Natural killer cell (primary cell): ENCODE results near the gene SSNA1. TPM values are rescaled to one million over a fixed set of nuclear protein-coding genes. Genes with fewer than 3 reads are reported as not detected.

Experiments
- ATAC-seq, 3 donors: fragments of 150-1000 bp in 2 of 3; fragments of 200-7000 bp in 1 of 3; cut with Tn5 transposase; 1 replicate in 1 of 3; 2 replicates in 2 of 3; pipeline ENCODE4 v1.10.0; 2021; ENCODE audit warnings: mild to moderate bottlenecking in 2 of 3, moderate library complexity in 2 of 3
- DNase-seq, 2 donors: peaks; one replicate each; pipeline versions ENCODE4 v3.0.0 to v3.0.0-alpha.2; 2013 to 2021; ENCODE audit warnings: mixed read lengths in 1 of 2
- H3K27ac ChIP-seq: one replicate; pipeline ENCODE4 v1.5.1; 2013; ENCODE audit warnings: mild to moderate bottlenecking, low read length
- H3K27me3 ChIP-seq: one replicate; pipeline ENCODE4 v1.6.1; 2013; ENCODE audit warnings: low read length; ENCODE audit not compliant: control insufficient read depth, insufficient read depth
- H3K36me3 ChIP-seq: one replicate; pipeline ENCODE4 v1.6.1; 2013; ENCODE audit warnings: low read length; ENCODE audit not compliant: control insufficient read depth, insufficient read depth
- H3K4me1 ChIP-seq: one replicate; pipeline ENCODE4 v1.6.1; 2013; ENCODE audit warnings: low read length; ENCODE audit not compliant: control insufficient read depth, insufficient read depth
- H3K4me3 ChIP-seq: one replicate; pipeline ENCODE4 v1.5.1; 2013; ENCODE audit warnings: low read length
- H3K9me3 ChIP-seq: one replicate; pipeline ENCODE4 v1.6.1; 2013; ENCODE audit warnings: low read length; ENCODE audit not compliant: control insufficient read depth, insufficient read depth
- H3K27ac Mint-ChIP-seq, 2 donors: one replicate each; pipeline ENCODE4 v1.8.0; 2022; ENCODE audit warnings: mild to moderate bottlenecking in 2 of 2, mixed read lengths in 2 of 2, moderate library complexity in 1 of 2
- H3K27me3 Mint-ChIP-seq, 2 donors: one replicate each; pipeline ENCODE4 v1.8.0; 2022; ENCODE audit warnings: low read depth in 2 of 2, mixed read lengths in 2 of 2
- H3K36me3 Mint-ChIP-seq: one replicate; pipeline ENCODE4 v1.8.0; 2022; ENCODE audit warnings: mixed read lengths
- H3K4me1 Mint-ChIP-seq, 2 donors: one replicate each; pipeline ENCODE4 v1.8.0; 2022; ENCODE audit warnings: mixed read lengths in 2 of 2
- H3K4me3 Mint-ChIP-seq: one replicate; pipeline ENCODE4 v1.8.0; 2022; ENCODE audit warnings: mild to moderate bottlenecking, moderate library complexity, mixed read lengths
- H3K9me3 Mint-ChIP-seq, 2 donors: one replicate each; pipeline ENCODE4 v1.8.0; 2022; ENCODE audit warnings: mixed read lengths in 2 of 2
- WGBS: methylation state at CpG from one replicate; pipeline ENCODE4 v1.1.7; 2013; ENCODE audit warnings: missing lambda C conversion rate; ENCODE audit not compliant: insufficient coverage; 5-methylcytosine and 5-hydroxymethylcytosine counted together
- intact Hi-C: fragments of 100-400 bp; cut with micrococcal nuclease; formaldehyde crosslinking; loops from one replicate; pipeline ENCODE4 v1.14.2; 2022
- total RNA-seq, 4 donors: library from RNA; stranded (reverse); fragments of 120-200 nt in 1 of 4; gene quantifications; one replicate each; pipeline versions ENCODE4 v1.2.3 to v1.2.4, GENCODE V29; 2013 to 2022
- TF ChIP-seq, protein P1 (sequence below): fragments of 200-600 bp; IDR thresholded peaks from one replicate; pipeline ENCODE4 v1.8.0; 2022; ENCODE audit warnings: antibody characterized with exemption

SSNA1 gene
- total RNA-seq, 3 donors from 2014 or later (not counting 1 experiment from before 2014, with no cell fraction given), result 45.1 to 53.5 (median 52.2) TPM

DNA sequence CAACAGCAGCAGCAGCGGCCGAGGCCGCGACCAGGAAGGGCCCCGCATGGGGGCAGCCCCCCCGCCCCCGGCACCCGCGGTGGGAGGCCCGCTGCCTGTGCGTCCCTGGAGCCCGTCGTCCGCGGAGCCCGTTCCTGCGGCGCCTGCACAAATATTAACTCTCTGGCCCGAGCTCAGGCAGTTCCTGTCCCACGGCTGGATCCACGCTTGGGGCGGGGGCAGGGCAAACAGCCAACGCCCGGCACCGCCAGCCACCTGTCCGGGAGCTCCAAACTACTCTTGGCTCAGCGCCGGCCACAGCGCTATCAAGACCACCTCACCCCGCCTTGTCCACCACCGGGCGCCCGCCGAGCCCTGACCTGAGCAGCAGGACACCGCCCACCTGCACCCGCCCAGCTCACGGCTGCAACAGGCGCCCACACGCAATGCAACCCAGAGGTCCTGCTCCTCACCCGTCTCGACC is 18.5 kb upstream of the SSNA1 start, which contains the start of gene LRRC26:
LRRC26 (minus strand) TSS at position 156 of the 463 bp plus-strand sequence; CDS start at position 48, 108 bp downstream.
- Histone ChIP-seq H3K27ac (no peak within 1 kb of the TSS), H3K4me3 (no peak within 1 kb of the TSS), H3K4me1 (peaks cover 4% of the 10 kb centered on the region), H3K9me3 (no peaks in the 10 kb centered on the region), H3K36me3 (no peaks in the 10 kb centered on the region), H3K27me3 (peaks cover 37% of the 10 kb centered on the region)
- no peaks in the 10 kb centered on the region for H3K9me3 Mint-ChIP-seq
- ATAC-seq, result no peak
- H3K4me3 Mint-ChIP-seq, result peak within 1 kb of the TSS; percentile 40
- no peaks in the 10 kb centered on the region for H3K36me3 Mint-ChIP-seq
- peaks cover under 1 to 24% of the 10 kb centered on the region in 2 donors for H3K27me3 Mint-ChIP-seq
- TF ChIP-seq, protein P1, sequence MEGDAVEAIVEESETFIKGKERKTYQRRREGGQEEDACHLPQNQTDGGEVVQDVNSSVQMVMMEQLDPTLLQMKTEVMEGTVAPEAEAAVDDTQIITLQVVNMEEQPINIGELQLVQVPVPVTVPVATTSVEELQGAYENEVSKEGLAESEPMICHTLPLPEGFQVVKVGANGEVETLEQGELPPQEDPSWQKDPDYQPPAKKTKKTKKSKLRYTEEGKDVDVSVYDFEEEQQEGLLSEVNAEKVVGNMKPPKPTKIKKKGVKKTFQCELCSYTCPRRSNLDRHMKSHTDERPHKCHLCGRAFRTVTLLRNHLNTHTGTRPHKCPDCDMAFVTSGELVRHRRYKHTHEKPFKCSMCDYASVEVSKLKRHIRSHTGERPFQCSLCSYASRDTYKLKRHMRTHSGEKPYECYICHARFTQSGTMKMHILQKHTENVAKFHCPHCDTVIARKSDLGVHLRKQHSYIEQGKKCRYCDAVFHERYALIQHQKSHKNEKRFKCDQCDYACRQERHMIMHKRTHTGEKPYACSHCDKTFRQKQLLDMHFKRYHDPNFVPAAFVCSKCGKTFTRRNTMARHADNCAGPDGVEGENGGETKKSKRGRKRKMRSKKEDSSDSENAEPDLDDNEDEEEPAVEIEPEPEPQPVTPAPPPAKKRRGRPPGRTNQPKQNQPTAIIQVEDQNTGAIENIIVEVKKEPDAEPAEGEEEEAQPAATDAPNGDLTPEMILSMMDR, result no peak
- 18% methylated on average over 41 of the region's 41 CpGs for whole genome bisulfite sequencing
- DNase-seq, result no peak
- intact Hi-C loops, result no loop called here
- no peaks in the 10 kb centered on the region for H3K4me1 Mint-ChIP-seq
- no peak within 1 kb of the TSS for H3K27ac Mint-ChIP-seq

DNA sequence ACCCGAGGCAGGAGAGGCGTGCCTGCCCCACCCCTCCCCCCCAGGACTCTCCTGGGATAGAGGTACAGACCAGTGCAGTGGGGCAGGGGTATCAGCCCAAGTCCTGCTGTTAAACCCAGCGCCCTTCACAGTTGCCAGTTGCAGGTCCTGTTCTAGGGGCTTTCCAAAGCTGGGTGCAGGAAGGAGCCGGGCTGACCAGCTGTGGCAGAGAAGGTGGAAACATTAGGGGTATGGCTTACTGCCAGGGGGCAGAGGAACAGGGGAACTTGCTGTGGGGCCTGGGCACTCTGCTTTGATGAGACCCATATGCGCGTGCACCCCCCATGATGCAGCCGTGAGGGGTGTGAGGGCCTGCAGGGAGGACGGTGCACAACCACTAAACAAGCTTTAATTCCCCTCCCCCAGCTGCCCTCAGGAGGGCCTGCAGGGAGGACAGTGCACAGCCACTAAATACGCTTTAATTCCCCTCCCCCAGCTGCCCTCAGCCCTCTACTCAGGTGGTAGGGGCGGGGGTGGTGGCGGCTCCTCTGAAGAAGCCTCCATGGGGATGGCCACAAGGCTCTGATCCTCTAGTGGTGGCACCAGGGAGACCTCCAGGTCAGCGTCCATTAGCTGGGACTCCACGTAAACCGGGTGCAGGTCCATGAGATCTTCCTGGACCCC is 17.9 kb upstream of the SSNA1 start:
- Histone ChIP-seq H3K4me1 (peaks cover 4% of the 10 kb centered on the region), H3K36me3 (no peaks in the 10 kb centered on the region), H3K9me3 (no peaks in the 10 kb centered on the region), H3K4me3 (no peak overlapping the region), H3K27ac (no peak overlapping the region), H3K27me3 (peaks cover 35% of the 10 kb centered on the region)
- Mint-ChIP-seq H3K36me3 (no peaks in the 10 kb centered on the region), H3K4me3 (no peak overlapping the region), H3K4me1 (no peaks in the 10 kb centered on the region), H3K9me3 (no peaks in the 10 kb centered on the region), H3K27ac (no peak overlapping the region), H3K27me3 (peaks cover 0 to 18% of the 10 kb centered on the region in 2 donors)
- TF ChIP-seq, protein P1, result no peak
- ATAC-seq (no peak), DNase-seq (no peak)
- 56% methylated on average over 13 of the region's 14 CpGs for WGBS
- intact Hi-C loops, result no loop called here

DNA sequence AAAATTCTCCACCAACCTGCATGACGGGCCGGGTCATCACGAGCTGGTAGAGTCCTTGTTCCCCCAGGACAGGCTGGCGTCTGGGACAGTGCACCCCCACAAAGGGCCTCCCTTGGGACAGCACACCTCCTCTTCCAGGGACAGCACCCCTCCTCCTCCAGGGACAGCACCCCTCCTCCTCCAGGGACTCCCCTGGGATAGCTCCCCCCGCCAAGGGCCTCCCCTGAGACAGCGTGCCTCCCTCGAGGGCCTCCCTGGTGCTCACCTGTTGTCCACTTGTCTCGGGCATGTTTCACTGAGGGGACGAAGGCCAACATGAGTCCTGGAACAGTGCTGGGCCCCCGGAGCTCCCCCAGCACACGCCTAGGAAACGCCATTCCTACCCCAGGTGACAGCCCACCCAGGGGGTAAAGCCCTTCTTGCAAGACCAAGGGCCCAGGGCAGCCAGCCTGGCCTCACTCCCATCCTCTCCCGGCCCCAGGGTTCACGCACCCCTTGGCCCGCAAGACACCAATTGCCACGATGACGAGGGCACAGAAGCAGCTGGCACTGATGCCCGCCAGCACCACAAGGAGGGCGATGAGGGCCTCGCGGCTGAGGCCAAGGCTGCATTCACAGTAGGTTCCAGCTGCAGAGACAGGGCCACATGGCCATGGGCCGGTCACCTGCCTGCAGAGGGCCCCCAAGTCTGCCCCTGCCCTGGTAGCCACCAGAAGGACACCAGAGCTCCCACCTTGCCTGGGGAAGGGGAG is 17.2 kb upstream of the SSNA1 start:
- Mint-ChIP-seq H3K27me3 (peaks cover 0 to 14% of the 10 kb centered on the region in 2 donors), H3K4me1 (no peaks in the 10 kb centered on the region), H3K27ac (no peak overlapping the region), H3K36me3 (no peaks in the 10 kb centered on the region), H3K4me3 (no peak overlapping the region), H3K9me3 (no peaks in the 10 kb centered on the region)
- Histone ChIP-seq H3K4me3 (no peak overlapping the region), H3K4me1 (peaks cover 4% of the 10 kb centered on the region), H3K27me3 (peaks cover 28% of the 10 kb centered on the region), H3K27ac (no peak overlapping the region), H3K9me3 (no peaks in the 10 kb centered on the region), H3K36me3 (no peaks in the 10 kb centered on the region)
- intact Hi-C loops, result no loop called here
- DNase-seq (no peak), ATAC-seq (no peak)
- TF ChIP-seq, protein P1, result no peak
- 76% methylated on average over 22 of the region's 22 CpGs for WGBS
